HepG2 (cell line): ENCODE data around the gene TBC1D2B. TPM values are rescaled to one million over a fixed set of nuclear protein-coding genes. Genes with fewer than 3 reads are reported as not detected.

Source experiments
- ATAC-seq: fragments of 200-7000 bp; cut with Tn5 transposase; 3 replicates; pipeline ENCODE4 v1.9.1; 2020; ENCODE audit warnings: mild to moderate bottlenecking, moderate library complexity
- BruUV-seq: library from RNA; stranded (reverse); fragments of 400-500 nt; replicated peaks from 2 replicates; lab custom pipeline; 2021; lab: Mats Ljungman, UMichigan
- CTCF ChIA-PET: fragments of 300-600 bp; formaldehyde crosslinking; extraction: SDS; loops from one replicate; lab custom pipeline; 2021; ENCODE audit warnings: low total read pairs, inconsistent platforms, low intra/inter-chr PET ratio; lab: Yijun Ruan, JAX
- POLR2A ChIA-PET: fragments of 350-600 bp; sonication (Branson Sonifier 250); formaldehyde crosslinking; loops from one replicate; lab custom pipeline; 2020; ENCODE audit warnings: antibody characterized with exemption, inconsistent platforms; lab: Yijun Ruan, JAX
- DNase-seq: peaks from one replicate; pipeline ENCODE4 v3.0.0-alpha.2; 2015; ENCODE audit warnings: low spot score
- FAIRE-seq: peaks from 3 replicates; lab custom pipeline; 2011; peaks lifted over from hg19 to GRCh38; lab: Jason Lieb, UNC
- H2AFZ ChIP-seq: one replicate; pipeline ENCODE4 v1.6.1; 2011; ENCODE audit warnings: low read length, inconsistent platforms
- H3K27ac ChIP-seq: fragments of 300-600 bp; 3 replicates; pipeline ENCODE4 v1.8.0; 2011; ENCODE audit warnings: mixed run types, mild to moderate bottlenecking, mixed read lengths, low read length, inconsistent platforms; ENCODE audit not compliant: insufficient read depth; ENCODE audit errors: extremely low read length
- H3K27me3 ChIP-seq, 2 experiments: fragments of 200-600 bp in 1 of 2; 2 replicates in 1 of 2; 3 replicates in 1 of 2; pipeline versions ENCODE4 v1.6.0 to v1.8.0; 2011; ENCODE audit warnings: low read length in 2 of 2, mild to moderate bottlenecking in 2 of 2, moderate library complexity in 2 of 2, inconsistent platforms in 1 of 2; ENCODE audit not compliant: insufficient read depth in 2 of 2, control insufficient read depth in 1 of 2
- H3K36me3 ChIP-seq, 2 experiments: fragments of 200-600 bp in 1 of 2; replicated peaks in 1 of 2; 2 replicates in 1 of 2; 3 replicates in 1 of 2; pipeline versions ENCODE4 v1.5.1 to v1.8.0; 2011; ENCODE audit warnings: low read length in 2 of 2, inconsistent platforms in 1 of 2; ENCODE audit not compliant: insufficient read depth in 2 of 2, control insufficient read depth in 1 of 2
- H3K4me1 ChIP-seq: 2 replicates; pipeline ENCODE4 v1.5.1; 2012; ENCODE audit warnings: low read length, inconsistent platforms; ENCODE audit not compliant: insufficient read depth
- H3K4me2 ChIP-seq: 2 replicates; pipeline ENCODE4 v1.6.0; 2011; ENCODE audit warnings: low read depth, low read length, inconsistent platforms
- H3K4me3 ChIP-seq, 3 experiments: fragments of 200-600 bp in 1 of 3; sonication (generic), shearing (Covaris generic) in 1 of 3; replicated peaks in 1 of 3; 2 replicates each; pipeline ENCODE4 v1.5.1; 2011 to 2016; ENCODE audit warnings: low read length in 3 of 3, inconsistent platforms in 2 of 3, low read depth in 2 of 3, mild to moderate bottlenecking in 2 of 3, control low read depth in 1 of 3, mixed read lengths in 1 of 3; ENCODE audit not compliant: insufficient read depth in 1 of 3
- H3K79me2 ChIP-seq: one replicate; pipeline ENCODE4 v1.6.1; 2011; ENCODE audit warnings: low read length, inconsistent platforms; ENCODE audit not compliant: insufficient read depth
- H3K9ac ChIP-seq: 2 replicates; pipeline ENCODE4 v1.6.0; 2011; ENCODE audit warnings: mild to moderate bottlenecking, low read depth, low read length, inconsistent platforms; ENCODE audit not compliant: insufficient read depth
- H3K9me3 ChIP-seq: 2 replicates; pipeline ENCODE4 v1.5.1; 2012; ENCODE audit warnings: mild to moderate bottlenecking, low read length
- H4K20me1 ChIP-seq: 2 replicates; pipeline ENCODE4 v1.6.0; 2011; ENCODE audit warnings: inconsistent platforms, mild to moderate bottlenecking, low read length, moderate library complexity; ENCODE audit not compliant: insufficient read depth
- CC2D1A ChIP-seq: sonication (generic); formaldehyde crosslinking; IDR thresholded peaks from 2 replicates; pipeline ENCODE4 v1.8.1; 2023; ENCODE audit warnings: mild to moderate bottlenecking, missing genetic modification reagents
- ELF1 ChIP-seq: sonication (generic); formaldehyde crosslinking; IDR thresholded peaks from 2 replicates; pipeline ENCODE4 v1.4.0; 2020; ENCODE audit warnings: missing genetic modification reagents
- HMG20B ChIP-seq: conservative IDR thresholded peaks from 2 replicates; pipeline ENCODE4 v1.6.1; 2016; ENCODE audit warnings: missing genetic modification reagents, missing compliant biosample characterization
- KDM6A ChIP-seq: IDR thresholded peaks from 2 replicates; pipeline ENCODE4 v1.6.1; 2016; ENCODE audit warnings: low read depth
- LRRFIP1 ChIP-seq: sonication (generic); formaldehyde crosslinking; conservative IDR thresholded peaks from 2 replicates; pipeline ENCODE4 v1.4.0; 2020; ENCODE audit warnings: missing genetic modification reagents
- MEIS2 ChIP-seq: sonication (generic); formaldehyde crosslinking; IDR thresholded peaks from 2 replicates; pipeline ENCODE4 v1.9.0; 2021; ENCODE audit warnings: mild to moderate bottlenecking, missing genetic modification reagents
- MLXIP ChIP-seq: sonication (generic); formaldehyde crosslinking; IDR thresholded peaks from 2 replicates; pipeline ENCODE4 v1.9.0; 2021; ENCODE audit warnings: missing genetic modification reagents, borderline replicate concordance
- TCF7L2 ChIP-seq: IDR thresholded peaks from 2 replicates; pipeline ENCODE4 v1.6.1; 2011; ENCODE audit warnings: mild to moderate bottlenecking, low read depth, low read length, moderate library complexity
- TFDP1 ChIP-seq: IDR thresholded peaks from 2 replicates; pipeline ENCODE4 v1.6.1; 2016; ENCODE audit warnings: missing compliant biosample characterization, missing genetic modification reagents, borderline replicate concordance
- ZNF616 ChIP-seq: sonication (generic); formaldehyde crosslinking; IDR thresholded peaks from 2 replicates; pipeline ENCODE4 v1.5.0; 2020; ENCODE audit warnings: low read depth, mild to moderate bottlenecking, missing genetic modification reagents
- ZNF816 ChIP-seq: sonication (generic); formaldehyde crosslinking; IDR thresholded peaks from 2 replicates; pipeline ENCODE4 v1.8.0; 2022; ENCODE audit warnings: missing genetic modification reagents, mild to moderate bottlenecking, borderline replicate concordance
- ZUFSP ChIP-seq: sonication (generic); formaldehyde crosslinking; IDR thresholded peaks from 2 replicates; pipeline ENCODE4 v1.9.0; 2021; ENCODE audit warnings: missing genetic modification reagents, mild to moderate bottlenecking, borderline replicate concordance
- WGBS: methylation state at CpG from one replicate; pipeline ENCODE4 v1.1.6; 2017; ENCODE audit warnings: low lambda C conversion rate; 5-methylcytosine and 5-hydroxymethylcytosine counted together
- in situ Hi-C: cut with HindIII; loops from 2 replicates; pipeline ENCODE4 v1.10.0; 2017; ENCODE audit warnings: low pct_unique_long_range_greater_than_20kb; ENCODE audit not compliant: extremely low pct_ligation_motif_present
- intact Hi-C: fragments of 100-400 bp; cut with micrococcal nuclease; formaldehyde crosslinking; loops from one replicate; pipeline ENCODE4 v1.10.0; 2022; ENCODE audit not compliant: unreplicated experiment
- polyA plus RNA-seq, 8 experiments: library from polyadenylated mRNA; depleted of rRNA in 3 of 8; stranded (reverse) in 7 of 8; unstranded in 1 of 8; fragments of >200 nt; fragmentation: Illumina TruSeq in 4 of 8; extraction: Trizol in 4 of 8; gene quantifications; 2 replicates each; pipeline versions ENCODE4 v1.2.1 to v1.2.3, GENCODE V29; 2011 to 2016; ENCODE audit warnings: low read depth in 4 of 8, missing spikeins in 1 of 8, mixed read lengths in 1 of 8; ENCODE audit not compliant: insufficient read depth in 1 of 8
- total RNA-seq, 5 experiments: library from RNA; depleted of rRNA; stranded (reverse); fragments of >200 nt; fragmentation: Illumina TruSeq; extraction: Trizol; gene quantifications; 2 replicates each; pipeline ENCODE4 v1.2.3, GENCODE V29; 2016; ENCODE audit warnings: low read depth in 1 of 5

Gene TBC1D2B
- total and polyA plus RNA-seq, 2 of the 13 experiments (the other 11 are each of a cell fraction or from before 2014, with no cell fraction given): 10.1 to 14.4 TPM

- ChIA-PET CTCF (no interaction called here), POLR2A (no interaction called here)
- H3K79me2 ChIP-seq: no peaks in the 10 kb centered on the region
- peaks cover 4 to 15% of the 10 kb centered on the region in 2 experiments; a peak in 3 of 5 replicates for H3K36me3 ChIP-seq
- 98% methylated on average over 5 of the region's 5 CpGs for WGBS
- H3K4me3 ChIP-seq: no peak overlapping the region
- no peak for FAIRE-seq
- BruUV-seq: no TSS peak
- no peaks in the 10 kb centered on the region for H3K27me3 ChIP-seq
- in situ Hi-C loops (no loop called here), intact Hi-C loops (no loop called here)
- TF ChIP-seq ELF1 (CRISPR knock-in tag) (no peak), ZNF816 (CRISPR knock-in tag) (no peak), TFDP1 (CRISPR knock-in tag) (no peak), LRRFIP1 (no peak), CC2D1A (CRISPR knock-in tag) (no peak), ZUFSP (no peak), ZNF616 (CRISPR knock-in tag) (no peak), TCF7L2 (no peak), MEIS2 (no peak), MLXIP (CRISPR knock-in tag) (no peak), KDM6A (CRISPR knock-in tag) (no peak), HMG20B (no peak)
- no peaks in the 10 kb centered on the region for H4K20me1 ChIP-seq
- ATAC-seq: no peak
- no peak overlapping the region for H2AFZ ChIP-seq
- peaks cover 30% of the 10 kb centered on the region for H3K4me1 ChIP-seq
- no peak overlapping the region for H3K4me2 ChIP-seq
- no peak for DNase-seq
- H3K9me3 ChIP-seq: no peaks in the 10 kb centered on the region
- no peak overlapping the region for H3K27ac ChIP-seq
- no peak overlapping the region for H3K9ac ChIP-seq
Measured at GRCh38 chr15:78048628-78048920, 28.9 kb downstream of the TBC1D2B start.
